ENCODE data around the gene MALAT1.

The MALAT1 gene

GRCh38 chr11:65498977-65499712 is at the start of gene MALAT1:
Gene MALAT1 (plus strand): TSS chr11:65499045.
- peak; percentile 76 for TF ChIP-seq TCF12 (IDR thresholded peaks at IDR 0.05; ENCODE audit: low read depth)
- TF ChIP-seq ZBTB7A (IDR thresholded peaks at IDR 0.05; ENCODE audit: low read depth): no peak
- TF ChIP-seq USF1 (IDR thresholded peaks at IDR 0.05): 0 out of 2 replicates have a peak, but pooled peaks have one; percentile 24
- peak; percentile 74; the same call in 1 of the 2 replicates for TF ChIP-seq MAX (IDR thresholded peaks at IDR 0.05)
- peak; percentile 95 for TF ChIP-seq TAF1 (IDR thresholded peaks at IDR 0.05; ENCODE audit: low read depth)
- TF ChIP-seq YY1 (IDR thresholded peaks at IDR 0.05; ENCODE audit: low read depth): peak; percentile 66
- TF ChIP-seq CREB1 (IDR thresholded peaks at IDR 0.05; ENCODE audit: low read depth): peak; percentile 42; the same call in 1 of the 2 replicates
- peak; percentile 62 for TF ChIP-seq EGR1 (IDR thresholded peaks at IDR 0.05)
- TF ChIP-seq CEBPB (IDR thresholded peaks at IDR 0.05): peak; percentile 49
- TF ChIP-seq REST (IDR thresholded peaks at IDR 0.05; ENCODE audit: low read depth): no peak
- peak; percentile 84 for TF ChIP-seq NFIC (IDR thresholded peaks at IDR 0.05)
- TF ChIP-seq RAD21 (IDR thresholded peaks at IDR 0.05; ENCODE audit: low read depth): peak; percentile 24; the same call in 1 of the 2 replicates
- TF ChIP-seq EP300 (IDR thresholded peaks at IDR 0.05; ENCODE audit: borderline replicate concordance): peak; percentile 76
- TF ChIP-seq FOXM1 (IDR thresholded peaks at IDR 0.05; ENCODE audit: borderline replicate concordance, low read depth): peak; percentile 65; the same call in 1 of the 2 replicates
- peak; percentile 97 for TF ChIP-seq TEAD4 (IDR thresholded peaks at IDR 0.05)

GRCh38 chr11:65452806-65453490 is 45.9 kb upstream of the MALAT1 start:
- TF ChIP-seq TAF1 (IDR thresholded peaks at IDR 0.05; ENCODE audit: low read depth) (no peak), EP300 (IDR thresholded peaks at IDR 0.05; ENCODE audit: borderline replicate concordance) (no peak), REST (IDR thresholded peaks at IDR 0.05; ENCODE audit: low read depth) (no peak), ZBTB7A (IDR thresholded peaks at IDR 0.05; ENCODE audit: low read depth) (no peak), CEBPB (IDR thresholded peaks at IDR 0.05) (no peak), YY1 (IDR thresholded peaks at IDR 0.05; ENCODE audit: low read depth) (no peak), RAD21 (IDR thresholded peaks at IDR 0.05; ENCODE audit: low read depth) (no peak), NFIC (IDR thresholded peaks at IDR 0.05) (no peak), TEAD4 (IDR thresholded peaks at IDR 0.05) (no peak), EGR1 (IDR thresholded peaks at IDR 0.05) (no peak), MAX (IDR thresholded peaks at IDR 0.05) (no peak), USF1 (IDR thresholded peaks at IDR 0.05) (no peak), CREB1 (IDR thresholded peaks at IDR 0.05; ENCODE audit: low read depth) (no peak), FOXM1 (IDR thresholded peaks at IDR 0.05; ENCODE audit: borderline replicate concordance, low read depth) (no peak), TCF12 (IDR thresholded peaks at IDR 0.05; ENCODE audit: low read depth) (no peak)

- TF ChIP-seq MAX (IDR thresholded peaks at IDR 0.05): no peak
- no peak for TF ChIP-seq USF1 (IDR thresholded peaks at IDR 0.05)
- no peak for TF ChIP-seq RAD21 (IDR thresholded peaks at IDR 0.05; ENCODE audit: low read depth)
- no peak for TF ChIP-seq TCF12 (IDR thresholded peaks at IDR 0.05; ENCODE audit: low read depth)
- TF ChIP-seq TAF1 (IDR thresholded peaks at IDR 0.05; ENCODE audit: low read depth): no peak
- TF ChIP-seq CEBPB (IDR thresholded peaks at IDR 0.05): no peak
- no peak for TF ChIP-seq EP300 (IDR thresholded peaks at IDR 0.05; ENCODE audit: borderline replicate concordance)
- TF ChIP-seq FOXM1 (IDR thresholded peaks at IDR 0.05; ENCODE audit: borderline replicate concordance, low read depth): no peak
- no peak for TF ChIP-seq CREB1 (IDR thresholded peaks at IDR 0.05; ENCODE audit: low read depth)
- TF ChIP-seq REST (IDR thresholded peaks at IDR 0.05; ENCODE audit: low read depth): no peak
- TF ChIP-seq ZBTB7A (IDR thresholded peaks at IDR 0.05; ENCODE audit: low read depth): no peak
- TF ChIP-seq YY1 (IDR thresholded peaks at IDR 0.05; ENCODE audit: low read depth): no peak
- TF ChIP-seq NFIC (IDR thresholded peaks at IDR 0.05): no peak
Measured at GRCh38 chr11:65454311-65454695, 44.5 kb upstream of the MALAT1 start.
